ENCODE measurements around the gene PREB.

PREB gene

GRCh38 chr2:27150639-27151230 lies 16.3 kb upstream of the PREB start:
- WGBS: 90% methylated on average over 7 of the region's 8 CpGs
- no peak overlapping the region for H3K4me3 ChIP-seq (ENCODE audit: low read length)
- H3K27me3 ChIP-seq (ENCODE audit: insufficient read depth, low read length): no peaks in the 10 kb centered on the region
- no peak overlapping the region for H3K9ac ChIP-seq (ENCODE audit: low read depth, low read length)
- no peak overlapping the region for H3K27ac ChIP-seq (ENCODE audit: low read depth, low read length)
- no peaks in the 10 kb centered on the region for H3K36me3 ChIP-seq (ENCODE audit: insufficient read depth, low read length)
- no peaks in the 10 kb centered on the region for H3K9me3 ChIP-seq (ENCODE audit: insufficient read depth, low read depth, low read length)
- no peaks in the 10 kb centered on the region for H3K4me1 ChIP-seq (ENCODE audit: insufficient read depth, low read length)

- Histone ChIP-seq H3K4me3 (ENCODE audit: low read length) (no peak overlapping the region), H3K9ac (ENCODE audit: low read depth, low read length) (no peak overlapping the region), H3K36me3 (ENCODE audit: insufficient read depth, low read length) (no peaks in the 10 kb centered on the region), H3K27ac (ENCODE audit: low read depth, low read length) (no peak overlapping the region), H3K9me3 (ENCODE audit: insufficient read depth, low read depth, low read length) (no peaks in the 10 kb centered on the region), H3K4me1 (ENCODE audit: insufficient read depth, low read length) (no peaks in the 10 kb centered on the region), H3K27me3 (ENCODE audit: insufficient read depth, low read length) (no peaks in the 10 kb centered on the region)
- 94% methylated on average over 29 of the region's 29 CpGs for WGBS
Measured at GRCh38 chr2:27149570-27150405, 15.4 kb upstream of the PREB start.

GRCh38 chr2:27148801-27149439 lies 14.5 kb upstream of the PREB start, which contains the start of gene TCF23:
Gene TCF23, plus strand, starts transcription at chr2:27149004. Its CDS starts 130 bp downstream, at chr2:27149134.
- Histone ChIP-seq H3K9ac (ENCODE audit: low read depth, low read length) (no peak within 1 kb of the TSS), H3K27ac (ENCODE audit: low read depth, low read length) (no peak within 1 kb of the TSS), H3K4me3 (ENCODE audit: low read length) (no peak within 1 kb of the TSS), H3K27me3 (ENCODE audit: insufficient read depth, low read length) (no peaks in the 10 kb centered on the region), H3K36me3 (ENCODE audit: insufficient read depth, low read length) (no peaks in the 10 kb centered on the region), H3K9me3 (ENCODE audit: insufficient read depth, low read depth, low read length) (no peaks in the 10 kb centered on the region), H3K4me1 (ENCODE audit: insufficient read depth, low read length) (no peaks in the 10 kb centered on the region)
- 89% methylated on average over 12 of the region's 12 CpGs for WGBS

- Histone ChIP-seq H3K4me3 (ENCODE audit: low read length) (no peak overlapping the region), H3K27ac (ENCODE audit: low read depth, low read length) (no peak overlapping the region), H3K27me3 (ENCODE audit: insufficient read depth, low read length) (no peaks in the 10 kb centered on the region), H3K36me3 (ENCODE audit: insufficient read depth, low read length) (no peaks in the 10 kb centered on the region), H3K4me1 (ENCODE audit: insufficient read depth, low read length) (no peaks in the 10 kb centered on the region), H3K9me3 (ENCODE audit: insufficient read depth, low read depth, low read length) (no peaks in the 10 kb centered on the region), H3K9ac (ENCODE audit: low read depth, low read length) (no peak overlapping the region)
- WGBS: 93% methylated on average over 8 of the region's 8 CpGs
Measured at GRCh38 chr2:27147935-27148334, 13.5 kb upstream of the PREB start.

- no peak overlapping the region for H3K4me3 ChIP-seq (ENCODE audit: low read length)
- H3K27ac ChIP-seq (ENCODE audit: low read depth, low read length): no peak overlapping the region
- no peaks in the 10 kb centered on the region for H3K4me1 ChIP-seq (ENCODE audit: insufficient read depth, low read length)
- H3K27me3 ChIP-seq (ENCODE audit: insufficient read depth, low read length): no peaks in the 10 kb centered on the region
- H3K36me3 ChIP-seq (ENCODE audit: insufficient read depth, low read length): no peaks in the 10 kb centered on the region
- no peak overlapping the region for H3K9ac ChIP-seq (ENCODE audit: low read depth, low read length)
- H3K9me3 ChIP-seq (ENCODE audit: insufficient read depth, low read depth, low read length): no peaks in the 10 kb centered on the region
- WGBS: 95% methylated on average over 2 of the region's 2 CpGs
Measured at GRCh38 chr2:27145682-27146081, 11.2 kb upstream of the PREB start.

- Histone ChIP-seq H3K9me3 (ENCODE audit: insufficient read depth, low read depth, low read length) (no peaks in the 10 kb centered on the region), H3K36me3 (ENCODE audit: insufficient read depth, low read length) (no peaks in the 10 kb centered on the region), H3K9ac (ENCODE audit: low read depth, low read length) (no peak overlapping the region), H3K27me3 (ENCODE audit: insufficient read depth, low read length) (no peaks in the 10 kb centered on the region), H3K4me3 (ENCODE audit: low read length) (no peak overlapping the region), H3K4me1 (ENCODE audit: insufficient read depth, low read length) (no peaks in the 10 kb centered on the region), H3K27ac (ENCODE audit: low read depth, low read length) (no peak overlapping the region)
- WGBS: 93% methylated on average over 1 of the region's 1 CpG
Measured at GRCh38 chr2:27143285-27143684, 8.8 kb upstream of the PREB start.

GRCh38 chr2:27139310-27139709 lies 4.9 kb upstream of the PREB start, which contains the start of gene PRR30:
Gene PRR30, minus strand, starts transcription at chr2:27139410. Its CDS starts 1,081 bp downstream, at chr2:27138329.
- Histone ChIP-seq H3K36me3 (ENCODE audit: insufficient read depth, low read length) (no peaks in the 10 kb centered on the region), H3K4me3 (ENCODE audit: low read length) (no peak within 1 kb of the TSS), H3K9me3 (ENCODE audit: insufficient read depth, low read depth, low read length) (no peaks in the 10 kb centered on the region), H3K27me3 (ENCODE audit: insufficient read depth, low read length) (no peaks in the 10 kb centered on the region), H3K27ac (ENCODE audit: low read depth, low read length) (no peak within 1 kb of the TSS), H3K9ac (ENCODE audit: low read depth, low read length) (no peak within 1 kb of the TSS), H3K4me1 (ENCODE audit: insufficient read depth, low read length) (no peaks in the 10 kb centered on the region)
- WGBS: 87% methylated on average over 4 of the region's 4 CpGs

- no peak overlapping the region for H3K4me3 ChIP-seq (ENCODE audit: low read length)
- H3K4me1 ChIP-seq (ENCODE audit: insufficient read depth, low read length): peaks cover 3% of the 10 kb centered on the region; the same call in 1 of the 2 replicates
- 87% methylated on average over 7 of the region's 7 CpGs for WGBS
- H3K9ac ChIP-seq (ENCODE audit: low read depth, low read length): no peak overlapping the region
- no peaks in the 10 kb centered on the region for H3K27me3 ChIP-seq (ENCODE audit: insufficient read depth, low read length)
- peaks cover under 1% of the 10 kb centered on the region; the same call in 1 of the 2 replicates for H3K36me3 ChIP-seq (ENCODE audit: insufficient read depth, low read length)
- H3K9me3 ChIP-seq (ENCODE audit: insufficient read depth, low read depth, low read length): no peaks in the 10 kb centered on the region
- no peak overlapping the region for H3K27ac ChIP-seq (ENCODE audit: low read depth, low read length)
Measured at GRCh38 chr2:27138111-27138510, 3.7 kb upstream of the PREB start.

GRCh38 chr2:27137322-27137935 lies 3.0 kb upstream of the PREB start:
- Histone ChIP-seq H3K4me3 (ENCODE audit: low read length) (no peak overlapping the region), H3K9ac (ENCODE audit: low read depth, low read length) (no peak overlapping the region), H3K36me3 (ENCODE audit: insufficient read depth, low read length) (peaks cover 7% of the 10 kb centered on the region), H3K9me3 (ENCODE audit: insufficient read depth, low read depth, low read length) (no peaks in the 10 kb centered on the region), H3K27me3 (ENCODE audit: insufficient read depth, low read length) (no peaks in the 10 kb centered on the region), H3K27ac (ENCODE audit: low read depth, low read length) (no peak overlapping the region), H3K4me1 (ENCODE audit: insufficient read depth, low read length) (peaks cover 5% of the 10 kb centered on the region; the same call in 1 of the 2 replicates)
- 94% methylated on average over 21 of the region's 21 CpGs for WGBS

GRCh38 chr2:27136751-27137150 lies 2.3 kb upstream of the PREB start:
- Histone ChIP-seq H3K9me3 (ENCODE audit: insufficient read depth, low read depth, low read length) (no peaks in the 10 kb centered on the region), H3K9ac (ENCODE audit: low read depth, low read length) (no peak overlapping the region), H3K4me1 (ENCODE audit: insufficient read depth, low read length) (peaks cover 5% of the 10 kb centered on the region; the same call in 1 of the 2 replicates), H3K4me3 (ENCODE audit: low read length) (no peak overlapping the region), H3K36me3 (ENCODE audit: insufficient read depth, low read length) (peaks cover 14% of the 10 kb centered on the region), H3K27ac (ENCODE audit: low read depth, low read length) (no peak overlapping the region), H3K27me3 (ENCODE audit: insufficient read depth, low read length) (no peaks in the 10 kb centered on the region)
- WGBS: 94% methylated on average over 7 of the region's 7 CpGs

All from HUES64 (cell line).